ENCODE results near the gene TBL1XR1. TPM values are rescaled to one million over a fixed set of nuclear protein-coding genes. Genes with fewer than 3 reads are reported as not detected.

TBL1XR1 gene
- total and polyA plus RNA-seq, 2 experiments from 2014 or later = 30.2 to 165 TPM

DNA sequence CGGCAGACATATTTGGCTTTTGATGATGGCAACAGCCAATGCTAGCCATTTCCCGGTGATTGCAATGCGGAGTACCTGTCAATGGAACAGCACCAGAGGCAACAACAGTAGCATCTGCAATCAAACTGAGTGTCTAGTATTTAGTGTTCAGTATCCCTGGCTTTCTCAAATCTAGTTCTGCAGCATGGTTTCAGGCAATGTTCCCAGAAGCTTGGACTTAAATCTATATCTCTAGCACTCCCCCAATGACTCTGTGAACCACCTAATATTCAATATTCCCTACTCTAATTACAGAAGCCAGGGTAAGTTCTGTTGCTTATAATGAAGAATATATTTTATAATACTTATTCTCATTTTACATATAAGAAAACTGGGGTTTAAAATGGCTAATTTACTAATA lies 48.2 kb downstream of the TBL1XR1 start:
- no peak overlapping the region for H3K27ac ChIP-seq
- peaks cover 100% of the 10 kb centered on the region for H3K79me2 ChIP-seq
- H3K4me3 ChIP-seq = no peak overlapping the region
- TF ChIP-seq EZH2phosphoT487 (IDR thresholded peaks at IDR 0.05; ENCODE audit: low read depth, severe bottlenecking, unreplicated experiment) (no peak), EZH2 (IDR thresholded peaks at IDR 0.05; ENCODE audit: borderline replicate concordance) (no peak)
- TF ChIP-seq, protein P1, sequence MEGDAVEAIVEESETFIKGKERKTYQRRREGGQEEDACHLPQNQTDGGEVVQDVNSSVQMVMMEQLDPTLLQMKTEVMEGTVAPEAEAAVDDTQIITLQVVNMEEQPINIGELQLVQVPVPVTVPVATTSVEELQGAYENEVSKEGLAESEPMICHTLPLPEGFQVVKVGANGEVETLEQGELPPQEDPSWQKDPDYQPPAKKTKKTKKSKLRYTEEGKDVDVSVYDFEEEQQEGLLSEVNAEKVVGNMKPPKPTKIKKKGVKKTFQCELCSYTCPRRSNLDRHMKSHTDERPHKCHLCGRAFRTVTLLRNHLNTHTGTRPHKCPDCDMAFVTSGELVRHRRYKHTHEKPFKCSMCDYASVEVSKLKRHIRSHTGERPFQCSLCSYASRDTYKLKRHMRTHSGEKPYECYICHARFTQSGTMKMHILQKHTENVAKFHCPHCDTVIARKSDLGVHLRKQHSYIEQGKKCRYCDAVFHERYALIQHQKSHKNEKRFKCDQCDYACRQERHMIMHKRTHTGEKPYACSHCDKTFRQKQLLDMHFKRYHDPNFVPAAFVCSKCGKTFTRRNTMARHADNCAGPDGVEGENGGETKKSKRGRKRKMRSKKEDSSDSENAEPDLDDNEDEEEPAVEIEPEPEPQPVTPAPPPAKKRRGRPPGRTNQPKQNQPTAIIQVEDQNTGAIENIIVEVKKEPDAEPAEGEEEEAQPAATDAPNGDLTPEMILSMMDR (IDR thresholded peaks at IDR 0.05; ENCODE audit: poor library complexity) = no peak
- H3K9me3 ChIP-seq (ENCODE audit: low read depth) = no peaks in the 10 kb centered on the region
- DNase-seq (ENCODE audit: low spot score) = no peak
- H4K20me1 ChIP-seq (ENCODE audit: insufficient read depth, poor library complexity, severe bottlenecking) = peaks cover 93% of the 10 kb centered on the region
- no peaks in the 10 kb centered on the region for H3K9me2 ChIP-seq (replicated peaks; ENCODE audit: insufficient read depth)
- no peaks in the 10 kb centered on the region for H3K36me3 ChIP-seq (replicated peaks; ENCODE audit: insufficient read depth, low read depth)
- 94% methylated on average over 3 of the region's 3 CpGs for WGBS (ENCODE audit: low lambda C conversion rate, missing lambda C conversion rate)
- H2AFZ ChIP-seq = no peak overlapping the region
- peak overlapping the region; percentile 40 for H3K4me2 ChIP-seq
- H3K27me3 ChIP-seq = no peaks in the 10 kb centered on the region
- H3K4me1 ChIP-seq (ENCODE audit: insufficient read depth) = peaks cover 14% of the 10 kb centered on the region

GRCh38 chr3:177147790-177148189 lies 49.5 kb downstream of the TBL1XR1 start:
- no peak overlapping the region for H2AFZ ChIP-seq
- no peaks in the 10 kb centered on the region for H3K9me3 ChIP-seq (ENCODE audit: low read depth)
- H3K4me3 ChIP-seq = no peak overlapping the region
- H3K4me2 ChIP-seq = no peak overlapping the region
- no peaks in the 10 kb centered on the region for H3K36me3 ChIP-seq (replicated peaks; ENCODE audit: insufficient read depth, low read depth)
- no peaks in the 10 kb centered on the region for H3K9me2 ChIP-seq (replicated peaks; ENCODE audit: insufficient read depth)
- WGBS (ENCODE audit: low lambda C conversion rate, missing lambda C conversion rate) = 100% methylated on average over 1 of the region's 1 CpG
- peaks cover 14% of the 10 kb centered on the region for H3K4me1 ChIP-seq (ENCODE audit: insufficient read depth)
- TF ChIP-seq EZH2phosphoT487 (IDR thresholded peaks at IDR 0.05; ENCODE audit: low read depth, severe bottlenecking, unreplicated experiment) = no peak
- TF ChIP-seq, protein P1 (IDR thresholded peaks at IDR 0.05; ENCODE audit: poor library complexity) = no peak
- TF ChIP-seq EZH2 (IDR thresholded peaks at IDR 0.05; ENCODE audit: borderline replicate concordance) = no peak
- H3K79me2 ChIP-seq = peaks cover 100% of the 10 kb centered on the region
- no peak overlapping the region for H3K27ac ChIP-seq
- H3K27me3 ChIP-seq = no peaks in the 10 kb centered on the region
- DNase-seq (ENCODE audit: low spot score) = no peak
- H4K20me1 ChIP-seq (ENCODE audit: insufficient read depth, poor library complexity, severe bottlenecking) = peaks cover 94% of the 10 kb centered on the region

DNA sequence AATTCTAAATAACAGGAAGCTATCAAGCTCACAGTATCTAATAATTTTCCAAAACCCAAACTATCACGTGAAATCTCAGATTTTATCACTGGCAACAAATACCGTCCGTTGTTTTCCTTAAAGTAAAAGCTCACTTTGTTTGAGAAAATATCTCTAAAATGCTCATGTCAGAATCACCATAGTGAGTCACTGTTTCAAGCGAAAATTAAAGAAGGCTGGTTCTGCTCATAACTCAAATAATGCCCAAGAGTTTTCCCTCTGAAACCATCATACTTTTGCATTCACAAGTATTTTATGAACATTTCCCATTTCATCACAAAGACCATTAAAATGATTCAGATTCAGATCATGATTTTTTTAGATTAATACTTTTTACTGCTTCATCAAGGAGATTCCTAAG lies 50.6 kb downstream of the TBL1XR1 start:
- no peak overlapping the region for H3K4me2 ChIP-seq
- no peak overlapping the region for H3K27ac ChIP-seq
- H2AFZ ChIP-seq = no peak overlapping the region
- peaks cover 100% of the 10 kb centered on the region for H3K79me2 ChIP-seq
- no peak overlapping the region for H3K4me3 ChIP-seq
- no peaks in the 10 kb centered on the region for H3K9me2 ChIP-seq (replicated peaks; ENCODE audit: insufficient read depth)
- peaks cover 22% of the 10 kb centered on the region for H3K4me1 ChIP-seq (ENCODE audit: insufficient read depth)
- no peak for DNase-seq (ENCODE audit: low spot score)
- peaks cover 96% of the 10 kb centered on the region for H4K20me1 ChIP-seq (ENCODE audit: insufficient read depth, poor library complexity, severe bottlenecking)
- WGBS (ENCODE audit: low lambda C conversion rate, missing lambda C conversion rate) = 65% methylated on average over 4 of the region's 4 CpGs
- H3K9me3 ChIP-seq (ENCODE audit: low read depth) = no peaks in the 10 kb centered on the region
- H3K36me3 ChIP-seq (replicated peaks; ENCODE audit: insufficient read depth, low read depth) = no peaks in the 10 kb centered on the region
- no peaks in the 10 kb centered on the region for H3K27me3 ChIP-seq
- TF ChIP-seq EZH2 (IDR thresholded peaks at IDR 0.05; ENCODE audit: borderline replicate concordance) (no peak), EZH2phosphoT487 (IDR thresholded peaks at IDR 0.05; ENCODE audit: low read depth, severe bottlenecking, unreplicated experiment) (no peak)
- TF ChIP-seq, protein P1 (IDR thresholded peaks at IDR 0.05; ENCODE audit: poor library complexity) = no peak

DNA sequence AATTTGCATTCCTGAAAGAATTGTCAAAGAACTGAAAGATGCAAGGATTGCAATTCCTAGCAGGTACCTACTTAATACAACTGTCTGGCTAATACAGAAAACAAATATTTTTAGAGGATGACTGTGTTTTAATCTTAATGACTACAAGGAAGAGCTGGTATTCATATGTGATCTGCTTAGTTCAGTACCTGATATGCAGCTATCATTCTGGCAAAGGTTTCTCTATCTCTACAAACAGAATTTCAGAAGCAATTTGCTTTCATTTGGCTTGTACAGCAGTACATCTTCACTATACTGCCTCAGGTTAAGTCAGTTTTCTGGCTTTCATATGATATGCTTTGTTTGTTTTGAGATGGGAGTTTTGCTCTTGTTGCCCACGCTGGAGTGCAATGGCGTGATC lies 51.3 kb downstream of the TBL1XR1 start:
- H3K4me1 ChIP-seq (ENCODE audit: insufficient read depth) = peaks cover 19% of the 10 kb centered on the region
- 82% methylated on average over 2 of the region's 2 CpGs for WGBS (ENCODE audit: low lambda C conversion rate, missing lambda C conversion rate)
- no peaks in the 10 kb centered on the region for H3K27me3 ChIP-seq
- no peaks in the 10 kb centered on the region for H3K9me3 ChIP-seq (ENCODE audit: low read depth)
- H3K4me2 ChIP-seq = no peak overlapping the region
- TF ChIP-seq EZH2phosphoT487 (IDR thresholded peaks at IDR 0.05; ENCODE audit: low read depth, severe bottlenecking, unreplicated experiment) = no peak
- TF ChIP-seq, protein P1 (IDR thresholded peaks at IDR 0.05; ENCODE audit: poor library complexity) = no peak
- no peak overlapping the region for H3K4me3 ChIP-seq
- no peak overlapping the region for H2AFZ ChIP-seq
- no peaks in the 10 kb centered on the region for H3K9me2 ChIP-seq (replicated peaks; ENCODE audit: insufficient read depth)
- H3K36me3 ChIP-seq (replicated peaks; ENCODE audit: insufficient read depth, low read depth) = no peaks in the 10 kb centered on the region
- H3K79me2 ChIP-seq = peaks cover 100% of the 10 kb centered on the region
- peaks cover 96% of the 10 kb centered on the region for H4K20me1 ChIP-seq (ENCODE audit: insufficient read depth, poor library complexity, severe bottlenecking)
- DNase-seq (ENCODE audit: low spot score) = no peak
- no peak overlapping the region for H3K27ac ChIP-seq
